ENCODE measurements around the gene ATG12.

The ATG12 gene

GRCh38 chr5:115850744-115851416 is 9.5 kb upstream of the ATG12 start:
- no peak overlapping the region for H3K27ac ChIP-seq
- TF ChIP-seq ZFX (IDR thresholded peaks at IDR 0.05), result no peak
- TF ChIP-seq, protein P1, sequence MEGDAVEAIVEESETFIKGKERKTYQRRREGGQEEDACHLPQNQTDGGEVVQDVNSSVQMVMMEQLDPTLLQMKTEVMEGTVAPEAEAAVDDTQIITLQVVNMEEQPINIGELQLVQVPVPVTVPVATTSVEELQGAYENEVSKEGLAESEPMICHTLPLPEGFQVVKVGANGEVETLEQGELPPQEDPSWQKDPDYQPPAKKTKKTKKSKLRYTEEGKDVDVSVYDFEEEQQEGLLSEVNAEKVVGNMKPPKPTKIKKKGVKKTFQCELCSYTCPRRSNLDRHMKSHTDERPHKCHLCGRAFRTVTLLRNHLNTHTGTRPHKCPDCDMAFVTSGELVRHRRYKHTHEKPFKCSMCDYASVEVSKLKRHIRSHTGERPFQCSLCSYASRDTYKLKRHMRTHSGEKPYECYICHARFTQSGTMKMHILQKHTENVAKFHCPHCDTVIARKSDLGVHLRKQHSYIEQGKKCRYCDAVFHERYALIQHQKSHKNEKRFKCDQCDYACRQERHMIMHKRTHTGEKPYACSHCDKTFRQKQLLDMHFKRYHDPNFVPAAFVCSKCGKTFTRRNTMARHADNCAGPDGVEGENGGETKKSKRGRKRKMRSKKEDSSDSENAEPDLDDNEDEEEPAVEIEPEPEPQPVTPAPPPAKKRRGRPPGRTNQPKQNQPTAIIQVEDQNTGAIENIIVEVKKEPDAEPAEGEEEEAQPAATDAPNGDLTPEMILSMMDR (conservative IDR thresholded peaks at IDR 0.05), result no peak

GRCh38 chr5:115849258-115849798 is 8.0 kb upstream of the ATG12 start:
- H3K27ac ChIP-seq, result no peak overlapping the region
- TF ChIP-seq ZFX (IDR thresholded peaks at IDR 0.05), result no peak

DNA sequence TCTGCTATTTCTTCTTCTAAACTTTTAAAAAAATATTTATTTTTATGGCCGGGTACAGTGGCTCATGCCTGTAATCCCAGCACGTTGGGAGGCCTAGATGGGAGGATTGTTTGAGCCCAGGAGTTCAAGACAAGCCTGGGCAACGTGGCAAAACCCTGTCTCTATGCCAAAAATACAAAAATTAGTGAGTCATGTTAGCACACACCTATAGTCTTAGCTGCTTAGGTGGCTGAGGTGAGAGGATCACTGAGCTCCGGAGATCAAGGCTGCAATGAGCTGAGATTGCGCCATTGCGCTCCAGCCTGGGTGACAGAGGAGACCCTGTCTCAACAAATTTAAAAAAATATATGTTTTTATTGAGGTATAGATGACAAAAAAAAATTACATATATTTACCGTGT is 5.9 kb upstream of the ATG12 start:
- H3K27ac ChIP-seq, result no peak overlapping the region
- TF ChIP-seq, protein P1 (conservative IDR thresholded peaks at IDR 0.05), result no peak
- no peak for TF ChIP-seq ZFX (IDR thresholded peaks at IDR 0.05)

- no peak overlapping the region for H3K27ac ChIP-seq
- no peak for TF ChIP-seq ZFX (IDR thresholded peaks at IDR 0.05)
- TF ChIP-seq, protein P1 (conservative IDR thresholded peaks at IDR 0.05), result no peak
Observed at GRCh38 chr5:115844321-115844817, 3.0 kb upstream of the ATG12 start.

- TF ChIP-seq ZFX (IDR thresholded peaks at IDR 0.05), result no peak
- TF ChIP-seq, protein P1 (conservative IDR thresholded peaks at IDR 0.05), result no peak
- no peak overlapping the region for H3K27ac ChIP-seq
Observed at GRCh38 chr5:115843444-115844130, 2.2 kb upstream of the ATG12 start.

GRCh38 chr5:115842952-115843351 is 1.6 kb upstream of the ATG12 start:
- H3K27ac ChIP-seq, result no peak overlapping the region
- TF ChIP-seq, protein P1 (conservative IDR thresholded peaks at IDR 0.05), result 0 out of 2 replicates have a peak, but pooled peaks have one; percentile 1
- TF ChIP-seq ZFX (IDR thresholded peaks at IDR 0.05), result no peak

- TF ChIP-seq, protein P1 (conservative IDR thresholded peaks at IDR 0.05), result peak; percentile 13
- no peak for TF ChIP-seq ZFX (IDR thresholded peaks at IDR 0.05)
- H3K27ac ChIP-seq, result peak overlapping the region; percentile 84
Observed at GRCh38 chr5:115842089-115842935, 947 bp upstream of the ATG12 start.

Data from C4-2B (cell line).